HEK293T (cell line): ENCODE measurements around the gene FMOD.

Experiments used
- CTCF ChIA-PET: fragments of 350-600 bp; formaldehyde crosslinking; extraction: SDS; loops from one replicate; lab custom pipeline; 2021; ENCODE audit warnings: antibody characterized with exemption, inconsistent platforms; lab: Yijun Ruan, JAX
- POLR2A ChIA-PET: fragments of 350-600 bp; formaldehyde crosslinking; extraction: SDS; loops from one replicate; lab custom pipeline; 2020; ENCODE audit warnings: antibody characterized with exemption, inconsistent platforms; lab: Yijun Ruan, JAX
- DNase-seq: peaks from one replicate; pipeline ENCODE4 v3.0.0; 2012; ENCODE audit warnings: mixed read lengths; ENCODE audit errors: extremely low spot score
- ARNT ChIP-seq: fragments of 450-650 bp; IDR thresholded peaks from 2 replicates; pipeline ENCODE4 v1.6.1; 2017; ENCODE audit warnings: mild to moderate bottlenecking
- BHLHE40 ChIP-seq: fragments of 450-650 bp; IDR thresholded peaks from 2 replicates; pipeline ENCODE4 v1.6.1; 2016; ENCODE audit warnings: mild to moderate bottlenecking, moderate library complexity, borderline replicate concordance
- CTBP1 ChIP-seq: fragments of 450-650 bp; IDR thresholded peaks from 2 replicates; pipeline ENCODE4 v1.6.1; 2016; ENCODE audit warnings: borderline replicate concordance
- ELF4 ChIP-seq: fragments of 450-650 bp; IDR thresholded peaks from 2 replicates; pipeline ENCODE4 v1.6.1; 2017; ENCODE audit warnings: antibody characterized with exemption
- FOXA1 ChIP-seq: fragments of 450-650 bp; IDR thresholded peaks from 2 replicates; pipeline ENCODE4 v1.6.1; 2016; ENCODE audit warnings: mild to moderate bottlenecking
- FOXK2 ChIP-seq: fragments of 450-650 bp; IDR thresholded peaks from 2 replicates; pipeline ENCODE4 v1.6.1; 2016; ENCODE audit warnings: mild to moderate bottlenecking
- FOXM1 ChIP-seq: fragments of 450-650 bp; IDR thresholded peaks from 2 replicates; pipeline ENCODE4 v1.6.1; 2017; ENCODE audit warnings: mild to moderate bottlenecking, borderline replicate concordance
- HDGF ChIP-seq: fragments of 450-650 bp; IDR thresholded peaks from 2 replicates; pipeline ENCODE4 v1.6.1; 2017; ENCODE audit warnings: antibody characterized with exemption, borderline replicate concordance
- L3MBTL2 ChIP-seq: fragments of 450-650 bp; conservative IDR thresholded peaks from 2 replicates; pipeline ENCODE4 v1.6.1; 2016; ENCODE audit warnings: mild to moderate bottlenecking
- LEF1 ChIP-seq: fragments of 450-650 bp; IDR thresholded peaks from 2 replicates; pipeline ENCODE4 v1.6.1; 2017; ENCODE audit warnings: mild to moderate bottlenecking, borderline replicate concordance
- NFRKB ChIP-seq: fragments of 450-650 bp; IDR thresholded peaks from 2 replicates; pipeline ENCODE4 v1.6.1; 2016; ENCODE audit warnings: mild to moderate bottlenecking, moderate library complexity
- SP1 ChIP-seq: fragments of 450-650 bp; IDR thresholded peaks from 2 replicates; pipeline ENCODE4 v1.6.1; 2017
- SUZ12 ChIP-seq: fragments of 450-650 bp; IDR thresholded peaks from 2 replicates; pipeline ENCODE4 v1.6.1; 2016; ENCODE audit warnings: mild to moderate bottlenecking
- TARDBP ChIP-seq: fragments of 450-650 bp; IDR thresholded peaks from 2 replicates; pipeline ENCODE4 v1.6.1; 2016
- ZNF384 ChIP-seq: fragments of 450-650 bp; IDR thresholded peaks from 2 replicates; pipeline ENCODE4 v1.6.1; 2016
- TF ChIP-seq, protein P1 (sequence below): fragments of 450-650 bp; IDR thresholded peaks from 2 replicates; pipeline ENCODE4 v1.6.1; 2016

Gene FMOD

DNA sequence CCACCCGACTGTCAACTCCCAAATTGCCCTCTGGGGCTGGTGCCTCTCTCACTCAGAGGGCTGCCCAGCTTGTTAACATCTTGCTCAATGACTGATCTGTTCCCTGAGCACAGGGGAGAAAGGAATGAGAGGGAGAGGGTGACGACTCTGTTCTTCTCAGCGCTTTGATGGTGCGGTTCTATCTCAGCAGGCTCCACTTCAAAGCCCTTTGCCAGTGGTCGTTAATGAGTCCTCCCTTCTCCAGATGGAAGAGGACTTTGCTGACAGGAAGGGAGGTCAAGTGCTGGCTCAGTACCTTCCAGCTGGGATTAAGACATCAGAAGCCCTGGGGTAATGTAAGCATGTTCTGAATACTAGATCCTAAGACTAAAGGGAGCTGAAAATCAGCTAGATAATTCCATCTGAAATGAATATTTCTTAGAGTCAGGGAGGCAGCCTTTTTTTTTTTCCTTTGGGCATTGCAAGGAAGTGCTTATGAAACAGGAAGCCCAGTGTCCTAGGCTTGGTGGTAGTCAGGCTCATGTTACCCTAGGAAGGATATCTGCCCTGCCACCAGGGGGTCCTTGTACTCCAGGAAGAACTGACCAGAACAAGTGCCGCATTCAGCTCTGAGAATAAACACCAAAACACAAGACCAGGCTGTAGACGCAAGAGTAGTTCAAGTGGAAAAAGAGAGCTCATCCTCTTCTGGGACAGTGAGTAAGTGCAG is 4.7 kb downstream of the FMOD start:
- POLR2A ChIA-PET = no interaction called here

DNA sequence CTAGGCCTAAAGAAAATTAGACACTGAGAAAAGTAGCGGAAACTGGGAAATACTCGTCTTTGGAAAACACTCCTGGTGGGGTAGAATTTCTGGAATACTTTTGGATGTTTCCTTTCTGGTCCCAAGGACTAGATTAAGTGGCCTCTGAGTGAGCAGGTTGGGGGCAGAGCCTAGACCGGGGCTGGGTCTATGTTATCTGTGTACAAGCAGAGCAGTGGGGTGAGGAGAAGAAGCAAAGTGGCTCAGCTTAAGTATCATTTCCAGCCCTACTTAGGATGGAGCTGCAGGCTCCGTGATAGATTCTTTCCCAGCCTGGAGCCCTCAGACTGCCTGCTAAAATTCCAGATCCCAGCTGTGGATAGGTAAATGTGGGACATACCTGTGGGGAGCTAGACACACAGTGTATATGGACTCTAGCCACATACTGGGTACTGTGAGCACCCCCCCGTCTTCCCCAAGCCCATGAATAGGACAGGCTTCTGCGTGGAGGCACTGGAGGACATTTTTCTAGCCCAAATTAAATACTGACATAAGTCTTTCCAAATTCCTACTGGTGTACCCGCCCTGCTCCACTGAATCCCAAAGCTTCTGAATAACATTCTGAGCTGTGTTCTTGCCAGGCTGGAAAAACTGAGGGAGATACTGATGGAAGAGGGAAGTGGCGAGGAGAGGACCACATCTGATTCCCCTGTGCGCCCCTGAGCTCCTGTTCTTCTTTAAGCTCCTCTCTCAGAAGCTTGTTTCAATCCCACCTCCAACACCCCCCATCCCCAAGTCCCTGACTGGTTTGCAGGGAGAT is 6.8 kb downstream of the FMOD start:
- TF ChIP-seq NFRKB = no peak
- TF ChIP-seq CTBP1 = no peak
- TF ChIP-seq, protein P1, sequence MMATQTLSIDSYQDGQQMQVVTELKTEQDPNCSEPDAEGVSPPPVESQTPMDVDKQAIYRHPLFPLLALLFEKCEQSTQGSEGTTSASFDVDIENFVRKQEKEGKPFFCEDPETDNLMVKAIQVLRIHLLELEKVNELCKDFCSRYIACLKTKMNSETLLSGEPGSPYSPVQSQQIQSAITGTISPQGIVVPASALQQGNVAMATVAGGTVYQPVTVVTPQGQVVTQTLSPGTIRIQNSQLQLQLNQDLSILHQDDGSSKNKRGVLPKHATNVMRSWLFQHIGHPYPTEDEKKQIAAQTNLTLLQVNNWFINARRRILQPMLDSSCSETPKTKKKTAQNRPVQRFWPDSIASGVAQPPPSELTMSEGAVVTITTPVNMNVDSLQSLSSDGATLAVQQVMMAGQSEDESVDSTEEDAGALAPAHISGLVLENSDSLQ = no peak
- TF ChIP-seq FOXM1 = no peak
- no peak for TF ChIP-seq ARNT
- TF ChIP-seq FOXA1 = no peak
- no peak for TF ChIP-seq ELF4
- TF ChIP-seq L3MBTL2 = no peak
- TF ChIP-seq HDGF = no peak
- TF ChIP-seq SP1 = no peak
- TF ChIP-seq FOXK2 = no peak
- no peak for TF ChIP-seq BHLHE40
- no peak for TF ChIP-seq ZNF384
- TF ChIP-seq LEF1 = no peak
- no peak for TF ChIP-seq TARDBP
- TF ChIP-seq SUZ12 = no peak
- ChIA-PET POLR2A (no interaction called here), CTCF (interaction anchor here (1.1 to 3.1 kb wide), 5 partner anchors 16 to 144 kb away, joined by 3 to 17 read pairs (median 4); no protein-coding TSS in a partner anchor)
- DNase-seq = no peak

More for the DNA sequence above, 4.7 kb downstream of the FMOD start:
- CTCF ChIA-PET = interaction anchor here (0.8 to 1.0 kb wide), 2 partner anchors 142 to 146 kb away, joined by 3 to 5 read pairs; no protein-coding TSS in a partner anchor
- no peak for DNase-seq
- TF ChIP-seq HDGF = no peak
- TF ChIP-seq CTBP1 = no peak
- no peak for TF ChIP-seq SUZ12
- TF ChIP-seq ZNF384 = no peak
- TF ChIP-seq SP1 = no peak
- no peak for TF ChIP-seq TARDBP
- no peak for TF ChIP-seq NFRKB
- TF ChIP-seq, protein P1 = no peak
- no peak for TF ChIP-seq FOXM1

DNA sequence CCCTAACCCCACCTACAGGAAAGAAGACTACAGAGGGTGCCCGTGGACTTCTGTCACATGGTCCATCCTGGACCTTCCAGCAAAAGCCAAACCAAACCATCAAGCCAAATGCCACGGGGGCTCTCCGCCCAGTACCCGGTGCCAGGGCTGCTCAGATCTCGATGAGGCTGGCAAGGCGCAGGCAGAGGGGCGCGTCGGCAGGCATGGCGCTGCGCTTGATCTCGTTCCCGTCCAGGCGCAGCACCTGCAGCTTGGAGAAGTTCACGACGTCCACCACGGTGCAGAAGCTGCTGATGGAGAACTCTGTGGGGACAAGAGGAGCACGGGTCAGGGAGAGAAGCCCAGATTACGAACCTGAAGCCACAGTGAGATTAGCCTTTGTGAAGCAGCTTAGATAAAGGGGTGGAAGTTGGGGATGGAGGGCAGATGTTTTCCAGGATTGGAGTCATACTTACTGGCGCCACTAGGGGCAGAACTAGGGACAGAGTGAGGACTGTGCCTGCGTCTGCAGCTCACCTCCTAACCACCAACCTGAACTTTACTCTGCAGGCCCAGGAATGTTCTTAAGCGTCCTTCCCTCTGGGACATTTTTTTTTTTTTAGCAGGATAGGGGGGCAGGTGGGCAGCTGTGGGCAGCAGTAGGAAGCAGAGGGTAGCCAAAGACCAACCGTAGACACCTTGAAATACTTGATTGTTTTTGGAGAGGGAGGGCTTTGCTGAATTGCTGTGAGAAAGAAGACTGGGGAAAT is 8.6 kb downstream of the FMOD start:
- ChIA-PET POLR2A (interaction anchor here (0.8 to 1.3 kb wide), 2 partner anchors 75 to 284 kb away, joined by 3 read pairs; partner anchors contain the start of gene ATP2B4), CTCF (interaction anchor here (0.6 to 3.7 kb wide), 33 partner anchors 8 to 433 kb away, joined by 3 to 19 read pairs (median 4); partner anchors contain the start of gene ATP2B4)
- DNase-seq = peak; percentile 86
- TF ChIP-seq TARDBP (no peak), ARNT (no peak), L3MBTL2 (no peak), SP1 (no peak), HDGF (no peak), LEF1 (no peak), SUZ12 (no peak)
- TF ChIP-seq, protein P1 = no peak

DNA sequence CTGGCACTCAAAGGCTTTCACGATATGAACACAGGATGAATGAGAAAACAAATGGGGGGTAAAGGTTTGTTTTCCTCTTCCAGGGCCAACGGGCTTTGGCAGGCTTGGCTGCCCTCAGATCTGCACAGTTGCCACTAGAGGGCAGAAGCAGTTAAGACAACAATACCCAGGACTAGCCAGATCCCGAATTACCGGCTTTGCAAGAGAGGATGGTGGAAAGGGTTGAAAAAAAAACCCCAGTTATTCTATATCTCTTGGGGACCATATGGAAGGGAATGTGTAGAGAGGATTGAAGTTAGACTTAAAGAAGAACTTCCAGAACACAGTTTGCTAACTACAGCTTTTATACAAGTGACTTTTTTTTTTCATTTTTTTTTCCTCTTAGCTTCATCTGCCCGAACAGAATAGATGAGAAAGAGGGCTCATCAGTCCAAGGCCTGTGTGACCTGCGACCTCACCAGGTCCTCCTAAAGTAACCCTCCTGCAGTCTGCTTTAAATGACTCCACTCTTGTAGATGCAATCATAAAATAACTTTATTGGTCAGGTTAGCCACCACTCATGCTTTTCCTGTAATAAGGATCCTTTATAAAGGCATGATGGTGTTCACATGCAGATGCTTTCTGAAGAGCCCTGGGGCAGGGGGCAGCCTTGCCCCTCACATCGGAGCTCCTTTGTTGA is 10.7 kb downstream of the FMOD start:
- ChIA-PET CTCF (interaction anchor here (0.6 to 3.7 kb wide), 14 partner anchors 28 to 237 kb away, joined by 3 to 19 read pairs (median 3); partner anchors contain the start of gene PRELP), POLR2A (interaction anchor here (0.6 to 1.6 kb wide), 2 partner anchors 100 to 148 kb away, joined by 3 read pairs; no protein-coding TSS in a partner anchor)
- DNase-seq = peak; percentile 88
- TF ChIP-seq ZNF384 (peak; percentile 69), FOXM1 (no peak), NFRKB (no peak)

DNA sequence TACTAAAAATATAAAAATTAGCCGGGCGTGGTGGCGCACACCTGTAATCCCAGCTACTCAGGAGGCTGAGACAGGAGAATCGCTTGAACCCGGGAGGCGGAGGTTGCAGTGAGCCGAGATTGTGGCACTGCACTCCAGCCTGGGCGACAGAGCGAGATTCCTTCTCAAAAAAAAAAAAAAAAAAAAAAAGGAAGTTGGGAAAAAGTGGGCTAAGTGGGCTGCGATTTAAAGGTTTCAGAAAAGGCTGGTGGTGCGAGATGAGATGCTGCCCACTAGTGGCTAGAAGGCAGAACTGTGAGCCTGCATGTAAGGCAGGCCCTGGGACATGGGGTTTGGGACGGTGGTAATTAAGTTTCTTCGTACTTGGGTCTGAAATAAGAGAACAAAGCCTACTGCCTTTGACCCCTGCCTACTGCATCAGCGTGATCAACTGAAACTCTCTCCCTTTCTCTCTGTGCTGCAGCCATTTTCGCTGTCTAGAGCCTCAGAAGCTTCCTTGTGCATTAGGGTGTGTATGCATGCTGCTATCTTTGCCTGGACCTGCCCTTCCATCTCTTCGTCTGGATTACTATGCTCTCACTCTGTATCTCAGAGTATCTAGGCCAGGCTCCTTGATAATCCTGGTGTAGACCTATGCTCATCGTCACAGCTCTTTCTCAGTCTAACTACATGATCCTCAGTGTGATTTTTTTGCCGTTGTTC is 12.4 kb downstream of the FMOD start:
- POLR2A ChIA-PET = no interaction called here
- CTCF ChIA-PET = interaction anchor here (0.7 to 4.9 kb wide), 8 partner anchors 9 to 302 kb away, joined by 3 to 36 read pairs (median 4); no protein-coding TSS in a partner anchor
- TF ChIP-seq NFRKB = no peak
- TF ChIP-seq ZNF384 = peak; percentile 95
- TF ChIP-seq CTBP1 = no peak
- TF ChIP-seq SUZ12 = no peak
- TF ChIP-seq ARNT = no peak
- no peak for TF ChIP-seq FOXA1
- TF ChIP-seq SP1 = no peak
- TF ChIP-seq, protein P1 = no peak
- DNase-seq = peak; percentile 84
